GM23338 (cell line): ENCODE data around the gene NRG3.
"Not testable (repeated sequence)": the region's sequence is repeated elsewhere in the genome, so short reads cannot be mapped to it uniquely, and the experiment has no call there.

Experiments
- CREB1 ChIP-seq: fragments of 250-450 bp; sonication (Bioruptor Pico); IDR thresholded peaks from 2 replicates; pipeline ENCODE4 v1.5.0; 2020; ENCODE audit warnings: low read depth, mild to moderate bottlenecking, moderate library complexity
- EZH2 ChIP-seq: fragments of 200-600 bp; sonication (generic); IDR thresholded peaks from one replicate; pipeline ENCODE4 v1.8.0; 2017; ENCODE audit warnings: antibody characterized with exemption, mild to moderate bottlenecking, low read depth; ENCODE audit not compliant: unreplicated experiment
- EZH2phosphoT487 ChIP-seq: fragments of 200-600 bp; sonication (generic); IDR thresholded peaks from one replicate; pipeline ENCODE4 v1.8.1; 2018; ENCODE audit warnings: antibody characterized with exemption; ENCODE audit not compliant: unreplicated experiment
- JUNB ChIP-seq: IDR thresholded peaks from one replicate; pipeline ENCODE4 v1.6.1; 2016; ENCODE audit warnings: antibody characterized with exemption; ENCODE audit not compliant: unreplicated experiment
- NANOG ChIP-seq: IDR thresholded peaks from 2 replicates; pipeline ENCODE4 v1.6.1; 2016; ENCODE audit warnings: antibody characterized with exemption, borderline replicate concordance
- POLR2AphosphoS5 ChIP-seq: IDR thresholded peaks from 2 replicates; pipeline ENCODE4 v1.6.1; 2016; ENCODE audit warnings: antibody characterized with exemption, low read depth
- STAT1 ChIP-seq: IDR thresholded peaks from one replicate; pipeline ENCODE4 v1.6.1; 2016; ENCODE audit warnings: antibody characterized with exemption; ENCODE audit not compliant: unreplicated experiment
- ZNF114 ChIP-seq: fragments of 250-450 bp; sonication (Bioruptor Pico); IDR thresholded peaks from 2 replicates; pipeline ENCODE4 v1.5.0; 2020; ENCODE audit warnings: mild to moderate bottlenecking, moderate library complexity
- ZNF331 ChIP-seq: fragments of 250-450 bp; sonication (Bioruptor Pico); IDR thresholded peaks from 2 replicates; pipeline ENCODE4 v1.5.0; 2020; ENCODE audit warnings: low read depth, mild to moderate bottlenecking, moderate library complexity
- TF ChIP-seq, protein P1 (sequence below), 2 experiments: fragments of 200-600 bp in 1 of 2; sonication (generic) in 1 of 2; conservative IDR thresholded peaks; 2 replicates each; pipeline versions ENCODE4 v1.5.1 to v1.6.1; 2016 to 2017; ENCODE audit warnings: antibody characterized with exemption in 2 of 2, low read depth in 2 of 2, mild to moderate bottlenecking in 2 of 2, moderate library complexity in 1 of 2
- TF ChIP-seq, protein P2 (sequence below): fragments of 250-450 bp; sonication (Bioruptor Pico); IDR thresholded peaks from 2 replicates; pipeline ENCODE4 v1.5.0; 2020; ENCODE audit warnings: mild to moderate bottlenecking, moderate library complexity
- TF ChIP-seq, protein P3 (sequence below): IDR thresholded peaks from one replicate; pipeline ENCODE4 v1.6.1; 2018; ENCODE audit warnings: antibody characterized with exemption; ENCODE audit not compliant: unreplicated experiment

- TF ChIP-seq JUNB; NANOG; POLR2AphosphoS5; EZH2phosphoT487; EZH2; STAT1; CREB1 (CRISPR knock-in tag); ZNF331 (CRISPR knock-in tag); ZNF114: not testable (repeated sequence)
- TF ChIP-seq, protein P1, sequence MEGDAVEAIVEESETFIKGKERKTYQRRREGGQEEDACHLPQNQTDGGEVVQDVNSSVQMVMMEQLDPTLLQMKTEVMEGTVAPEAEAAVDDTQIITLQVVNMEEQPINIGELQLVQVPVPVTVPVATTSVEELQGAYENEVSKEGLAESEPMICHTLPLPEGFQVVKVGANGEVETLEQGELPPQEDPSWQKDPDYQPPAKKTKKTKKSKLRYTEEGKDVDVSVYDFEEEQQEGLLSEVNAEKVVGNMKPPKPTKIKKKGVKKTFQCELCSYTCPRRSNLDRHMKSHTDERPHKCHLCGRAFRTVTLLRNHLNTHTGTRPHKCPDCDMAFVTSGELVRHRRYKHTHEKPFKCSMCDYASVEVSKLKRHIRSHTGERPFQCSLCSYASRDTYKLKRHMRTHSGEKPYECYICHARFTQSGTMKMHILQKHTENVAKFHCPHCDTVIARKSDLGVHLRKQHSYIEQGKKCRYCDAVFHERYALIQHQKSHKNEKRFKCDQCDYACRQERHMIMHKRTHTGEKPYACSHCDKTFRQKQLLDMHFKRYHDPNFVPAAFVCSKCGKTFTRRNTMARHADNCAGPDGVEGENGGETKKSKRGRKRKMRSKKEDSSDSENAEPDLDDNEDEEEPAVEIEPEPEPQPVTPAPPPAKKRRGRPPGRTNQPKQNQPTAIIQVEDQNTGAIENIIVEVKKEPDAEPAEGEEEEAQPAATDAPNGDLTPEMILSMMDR (conservative IDR thresholded peaks at IDR 0.05; ENCODE audit: low read depth in 2 of 2) = not testable (repeated sequence)
- TF ChIP-seq, protein P2, sequence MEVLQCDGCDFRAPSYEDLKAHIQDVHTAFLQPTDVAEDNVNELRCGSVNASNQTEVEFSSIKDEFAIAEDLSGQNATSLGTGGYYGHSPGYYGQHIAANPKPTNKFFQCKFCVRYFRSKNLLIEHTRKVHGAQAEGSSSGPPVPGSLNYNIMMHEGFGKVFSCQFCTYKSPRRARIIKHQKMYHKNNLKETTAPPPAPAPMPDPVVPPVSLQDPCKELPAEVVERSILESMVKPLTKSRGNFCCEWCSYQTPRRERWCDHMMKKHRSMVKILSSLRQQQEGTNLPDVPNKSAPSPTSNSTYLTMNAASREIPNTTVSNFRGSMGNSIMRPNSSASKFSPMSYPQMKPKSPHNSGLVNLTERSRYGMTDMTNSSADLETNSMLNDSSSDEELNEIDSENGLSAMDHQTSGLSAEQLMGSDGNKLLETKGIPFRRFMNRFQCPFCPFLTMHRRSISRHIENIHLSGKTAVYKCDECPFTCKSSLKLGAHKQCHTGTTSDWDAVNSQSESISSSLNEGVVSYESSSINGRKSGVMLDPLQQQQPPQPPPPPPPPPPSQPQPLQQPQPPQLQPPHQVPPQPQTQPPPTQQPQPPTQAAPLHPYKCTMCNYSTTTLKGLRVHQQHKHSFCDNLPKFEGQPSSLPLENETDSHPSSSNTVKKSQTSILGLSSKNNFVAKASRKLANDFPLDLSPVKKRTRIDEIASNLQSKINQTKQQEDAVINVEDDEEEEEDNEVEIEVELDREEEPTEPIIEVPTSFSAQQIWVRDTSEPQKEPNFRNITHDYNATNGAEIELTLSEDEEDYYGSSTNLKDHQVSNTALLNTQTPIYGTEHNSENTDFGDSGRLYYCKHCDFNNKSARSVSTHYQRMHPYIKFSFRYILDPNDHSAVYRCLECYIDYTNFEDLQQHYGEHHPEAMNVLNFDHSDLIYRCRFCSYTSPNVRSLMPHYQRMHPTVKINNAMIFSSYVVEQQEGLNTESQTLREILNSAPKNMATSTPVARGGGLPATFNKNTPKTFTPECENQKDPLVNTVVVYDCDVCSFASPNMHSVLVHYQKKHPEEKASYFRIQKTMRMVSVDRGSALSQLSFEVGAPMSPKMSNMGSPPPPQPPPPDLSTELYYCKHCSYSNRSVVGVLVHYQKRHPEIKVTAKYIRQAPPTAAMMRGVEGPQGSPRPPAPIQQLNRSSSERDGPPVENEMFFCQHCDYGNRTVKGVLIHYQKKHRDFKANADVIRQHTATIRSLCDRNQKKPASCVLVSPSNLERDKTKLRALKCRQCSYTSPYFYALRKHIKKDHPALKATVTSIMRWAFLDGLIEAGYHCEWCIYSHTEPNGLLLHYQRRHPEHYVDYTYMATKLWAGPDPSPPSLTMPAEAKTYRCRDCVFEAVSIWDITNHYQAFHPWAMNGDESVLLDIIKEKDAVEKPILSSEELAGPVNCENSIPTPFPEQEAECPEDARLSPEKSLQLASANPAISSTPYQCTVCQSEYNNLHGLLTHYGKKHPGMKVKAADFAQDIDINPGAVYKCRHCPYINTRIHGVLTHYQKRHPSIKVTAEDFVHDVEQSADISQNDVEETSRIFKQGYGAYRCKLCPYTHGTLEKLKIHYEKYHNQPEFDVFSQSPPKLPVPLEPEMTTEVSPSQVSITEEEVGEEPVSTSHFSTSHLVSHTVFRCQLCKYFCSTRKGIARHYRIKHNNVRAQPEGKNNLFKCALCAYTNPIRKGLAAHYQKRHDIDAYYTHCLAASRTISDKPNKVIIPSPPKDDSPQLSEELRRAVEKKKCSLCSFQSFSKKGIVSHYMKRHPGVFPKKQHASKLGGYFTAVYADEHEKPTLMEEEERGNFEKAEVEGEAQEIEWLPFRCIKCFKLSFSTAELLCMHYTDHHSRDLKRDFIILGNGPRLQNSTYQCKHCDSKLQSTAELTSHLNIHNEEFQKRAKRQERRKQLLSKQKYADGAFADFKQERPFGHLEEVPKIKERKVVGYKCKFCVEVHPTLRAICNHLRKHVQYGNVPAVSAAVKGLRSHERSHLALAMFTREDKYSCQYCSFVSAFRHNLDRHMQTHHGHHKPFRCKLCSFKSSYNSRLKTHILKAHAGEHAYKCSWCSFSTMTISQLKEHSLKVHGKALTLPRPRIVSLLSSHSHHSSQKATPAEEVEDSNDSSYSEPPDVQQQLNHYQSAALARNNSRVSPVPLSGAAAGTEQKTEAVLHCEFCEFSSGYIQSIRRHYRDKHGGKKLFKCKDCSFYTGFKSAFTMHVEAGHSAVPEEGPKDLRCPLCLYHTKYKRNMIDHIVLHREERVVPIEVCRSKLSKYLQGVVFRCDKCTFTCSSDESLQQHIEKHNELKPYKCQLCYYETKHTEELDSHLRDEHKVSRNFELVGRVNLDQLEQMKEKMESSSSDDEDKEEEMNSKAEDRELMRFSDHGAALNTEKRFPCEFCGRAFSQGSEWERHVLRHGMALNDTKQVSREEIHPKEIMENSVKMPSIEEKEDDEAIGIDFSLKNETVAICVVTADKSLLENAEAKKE (CRISPR knock-in tag) = not testable (repeated sequence)
- TF ChIP-seq, protein P3, sequence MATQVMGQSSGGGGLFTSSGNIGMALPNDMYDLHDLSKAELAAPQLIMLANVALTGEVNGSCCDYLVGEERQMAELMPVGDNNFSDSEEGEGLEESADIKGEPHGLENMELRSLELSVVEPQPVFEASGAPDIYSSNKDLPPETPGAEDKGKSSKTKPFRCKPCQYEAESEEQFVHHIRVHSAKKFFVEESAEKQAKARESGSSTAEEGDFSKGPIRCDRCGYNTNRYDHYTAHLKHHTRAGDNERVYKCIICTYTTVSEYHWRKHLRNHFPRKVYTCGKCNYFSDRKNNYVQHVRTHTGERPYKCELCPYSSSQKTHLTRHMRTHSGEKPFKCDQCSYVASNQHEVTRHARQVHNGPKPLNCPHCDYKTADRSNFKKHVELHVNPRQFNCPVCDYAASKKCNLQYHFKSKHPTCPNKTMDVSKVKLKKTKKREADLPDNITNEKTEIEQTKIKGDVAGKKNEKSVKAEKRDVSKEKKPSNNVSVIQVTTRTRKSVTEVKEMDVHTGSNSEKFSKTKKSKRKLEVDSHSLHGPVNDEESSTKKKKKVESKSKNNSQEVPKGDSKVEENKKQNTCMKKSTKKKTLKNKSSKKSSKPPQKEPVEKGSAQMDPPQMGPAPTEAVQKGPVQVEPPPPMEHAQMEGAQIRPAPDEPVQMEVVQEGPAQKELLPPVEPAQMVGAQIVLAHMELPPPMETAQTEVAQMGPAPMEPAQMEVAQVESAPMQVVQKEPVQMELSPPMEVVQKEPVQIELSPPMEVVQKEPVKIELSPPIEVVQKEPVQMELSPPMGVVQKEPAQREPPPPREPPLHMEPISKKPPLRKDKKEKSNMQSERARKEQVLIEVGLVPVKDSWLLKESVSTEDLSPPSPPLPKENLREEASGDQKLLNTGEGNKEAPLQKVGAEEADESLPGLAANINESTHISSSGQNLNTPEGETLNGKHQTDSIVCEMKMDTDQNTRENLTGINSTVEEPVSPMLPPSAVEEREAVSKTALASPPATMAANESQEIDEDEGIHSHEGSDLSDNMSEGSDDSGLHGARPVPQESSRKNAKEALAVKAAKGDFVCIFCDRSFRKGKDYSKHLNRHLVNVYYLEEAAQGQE = not testable (repeated sequence)
Measured at GRCh38 chr10:82960421-82961060, 1085.5 kb downstream of the NRG3 start.
